MG63 (cell line): ENCODE measurements around the gene REPS1. TPM values are rescaled to one million over a fixed set of nuclear protein-coding genes. Genes with fewer than 3 reads are reported as not detected.
"Not testable (repeated sequence)": the region's sequence is repeated elsewhere in the genome, so short reads cannot be mapped to it uniquely, and the experiment has no call there.

Experiments used
- DNase-seq: peaks from one replicate; pipeline ENCODE4 v3.0.0-alpha.2; 2020
- H3K27me3 ChIP-seq: fragments of 250-450 bp; sonication (Bioruptor Pico); 2 replicates; pipeline ENCODE4 v1.5.1; 2020; ENCODE audit warnings: mild to moderate bottlenecking, moderate library complexity
- H3K36me3 ChIP-seq: fragments of 250-450 bp; sonication (Bioruptor Pico); 2 replicates; pipeline ENCODE4 v1.5.1; 2020; ENCODE audit warnings: mild to moderate bottlenecking, moderate library complexity
- H3K4me3 ChIP-seq: fragments of 250-450 bp; sonication (Bioruptor Pico); 2 replicates; pipeline ENCODE4 v1.5.1; 2020; ENCODE audit warnings: mild to moderate bottlenecking, moderate library complexity
- H3K9me3 ChIP-seq: fragments of 250-450 bp; sonication (Bioruptor Pico); 2 replicates; pipeline ENCODE4 v1.5.1; 2020; ENCODE audit warnings: mild to moderate bottlenecking, moderate library complexity
- total RNA-seq: library from RNA; depleted of rRNA; stranded (reverse); fragments of >200 nt; shearing (Covaris generic); gene quantifications from 2 replicates; pipeline ENCODE4 v1.2.3, GENCODE V29; 2014; ENCODE audit warnings: low replicate concordance

The REPS1 gene
- total RNA-seq, 1 experiment from 2014 or later, result 19.9 TPM

GRCh38 chr6:138963119-138963518 lies 24.9 kb downstream of the REPS1 start:
- Histone ChIP-seq H3K9me3 (no peaks in the 10 kb centered on the region), H3K36me3 (no peaks in the 10 kb centered on the region), H3K4me3 (no peak overlapping the region), H3K27me3 (no peaks in the 10 kb centered on the region)
- DNase-seq, result no peak

GRCh38 chr6:138959521-138959920 lies 28.5 kb downstream of the REPS1 start:
- Histone ChIP-seq H3K27me3 (no peaks in the 10 kb centered on the region), H3K9me3 (no peaks in the 10 kb centered on the region), H3K36me3 (no peaks in the 10 kb centered on the region), H3K4me3 (no peak overlapping the region)
- DNase-seq, result no peak

GRCh38 chr6:138958595-138958994 lies 29.5 kb downstream of the REPS1 start:
- Histone ChIP-seq H3K9me3 (no peaks in the 10 kb centered on the region), H3K4me3 (no peak overlapping the region), H3K27me3 (no peaks in the 10 kb centered on the region), H3K36me3 (no peaks in the 10 kb centered on the region)
- no peak for DNase-seq

- Histone ChIP-seq H3K27me3 (no peaks in the 10 kb centered on the region), H3K4me3 (no peak overlapping the region), H3K9me3 (no peaks in the 10 kb centered on the region), H3K36me3 (no peaks in the 10 kb centered on the region)
- DNase-seq, result no peak
These were observed 30.1 kb downstream of the REPS1 start for GRCh38 chr6:138957903-138958302.

- Histone ChIP-seq H3K27me3 (no peaks in the 10 kb centered on the region), H3K9me3 (no peaks in the 10 kb centered on the region), H3K36me3 (no peaks in the 10 kb centered on the region), H3K4me3 (no peak overlapping the region)
- DNase-seq, result no peak
These were observed 30.6 kb downstream of the REPS1 start for GRCh38 chr6:138957484-138957883.

- DNase-seq, result no peak
- Histone ChIP-seq H3K4me3 (no peak overlapping the region), H3K9me3 (no peaks in the 10 kb centered on the region), H3K36me3 (no peaks in the 10 kb centered on the region), H3K27me3 (no peaks in the 10 kb centered on the region)
These were observed 31.7 kb downstream of the REPS1 start for GRCh38 chr6:138956244-138956924.

- Histone ChIP-seq H3K36me3 (no peaks in the 10 kb centered on the region), H3K4me3 (no peak overlapping the region), H3K9me3 (no peaks in the 10 kb centered on the region), H3K27me3 (no peaks in the 10 kb centered on the region)
- DNase-seq, result no peak
These were observed 32.8 kb downstream of the REPS1 start for GRCh38 chr6:138955262-138955661.

- Histone ChIP-seq H3K36me3 (no peaks in the 10 kb centered on the region), H3K9me3 (no peaks in the 10 kb centered on the region), H3K27me3 (no peaks in the 10 kb centered on the region), H3K4me3 (no peak overlapping the region)
- DNase-seq, result no peak
These were observed 34.6 kb downstream of the REPS1 start for GRCh38 chr6:138953451-138953850.

- DNase-seq, result no peak
- Histone ChIP-seq H3K9me3 (no peaks in the 10 kb centered on the region), H3K27me3 (no peaks in the 10 kb centered on the region), H3K36me3 (peaks cover 13% of the 10 kb centered on the region), H3K4me3 (no peak overlapping the region)
These were observed 39.4 kb downstream of the REPS1 start for GRCh38 chr6:138948546-138949179.

GRCh38 chr6:138948004-138948403 lies 40.0 kb downstream of the REPS1 start:
- no peak for DNase-seq
- H3K4me3 ChIP-seq, result no peak overlapping the region
- peaks cover 16% of the 10 kb centered on the region for H3K36me3 ChIP-seq
- H3K27me3 ChIP-seq, result no peaks in the 10 kb centered on the region
- no peaks in the 10 kb centered on the region for H3K9me3 ChIP-seq

- Histone ChIP-seq H3K9me3 (no peaks in the 10 kb centered on the region), H3K4me3 (no peak overlapping the region), H3K27me3 (no peaks in the 10 kb centered on the region), H3K36me3 (peaks cover 16% of the 10 kb centered on the region)
- no peak for DNase-seq
These were observed 42.7 kb downstream of the REPS1 start for GRCh38 chr6:138945354-138945753.

- Histone ChIP-seq H3K36me3 (peaks cover 16% of the 10 kb centered on the region), H3K4me3 (no peak overlapping the region), H3K9me3 (no peaks in the 10 kb centered on the region), H3K27me3 (no peaks in the 10 kb centered on the region)
- peak; percentile 9 for DNase-seq
These were observed 43.6 kb downstream of the REPS1 start for GRCh38 chr6:138944412-138944811.

- DNase-seq, result no peak
- no peak overlapping the region for H3K4me3 ChIP-seq
- no peaks in the 10 kb centered on the region for H3K9me3 ChIP-seq
- peaks cover 16% of the 10 kb centered on the region for H3K36me3 ChIP-seq
- H3K27me3 ChIP-seq, result no peaks in the 10 kb centered on the region
These were observed 44.9 kb downstream of the REPS1 start for GRCh38 chr6:138943089-138943625.

- H3K4me3 ChIP-seq, DNase-seq, H3K36me3 ChIP-seq, H3K9me3 ChIP-seq, H3K27me3 ChIP-seq: not testable (repeated sequence)
These were observed 51.2 kb downstream of the REPS1 start for GRCh38 chr6:138936873-138937272.

GRCh38 chr6:138931660-138932059 lies 56.4 kb downstream of the REPS1 start:
- Histone ChIP-seq H3K27me3 (no peaks in the 10 kb centered on the region), H3K36me3 (peaks cover 4% of the 10 kb centered on the region), H3K4me3 (no peak overlapping the region), H3K9me3 (no peaks in the 10 kb centered on the region)
- no peak for DNase-seq

GRCh38 chr6:138926579-138926978 lies 61.5 kb downstream of the REPS1 start:
- no peaks in the 10 kb centered on the region for H3K9me3 ChIP-seq
- no peak overlapping the region for H3K4me3 ChIP-seq
- DNase-seq, result no peak

GRCh38 chr6:138925806-138926205 lies 62.2 kb downstream of the REPS1 start:
- Histone ChIP-seq H3K4me3 (no peak overlapping the region), H3K27me3 (no peaks in the 10 kb centered on the region), H3K36me3 (peaks cover 4% of the 10 kb centered on the region), H3K9me3 (no peaks in the 10 kb centered on the region)
- DNase-seq, result no peak

More at GRCh38 chr6:138926579-138926978, 61.5 kb downstream of the REPS1 start:
- Histone ChIP-seq H3K27me3 (no peaks in the 10 kb centered on the region), H3K36me3 (peaks cover 4% of the 10 kb centered on the region)

- Histone ChIP-seq H3K27me3 (no peaks in the 10 kb centered on the region), H3K36me3 (peaks cover 5% of the 10 kb centered on the region), H3K9me3 (no peaks in the 10 kb centered on the region), H3K4me3 (no peak overlapping the region)
- no peak for DNase-seq
These were observed 64.5 kb downstream of the REPS1 start for GRCh38 chr6:138923561-138923960.
